HG02885 (cell line): ENCODE data around the gene RS1.

Experiments used
- ATAC-seq: cut with Tn5 transposase; IDR thresholded peaks from one replicate; pipeline ENCODE4 v1.9.1; 2021; ENCODE audit warnings: mild to moderate bottlenecking; ENCODE audit not compliant: unreplicated experiment, poor library complexity

The RS1 gene

GRCh38 chrX:18672008-18672407 is at the start of gene RS1:
RS1 (minus strand) TSS chrX:18672108; CDS start chrX:18672068, 40 bp downstream.
- ATAC-seq, result no peak

- ATAC-seq, result no peak
Measured at GRCh38 chrX:18719852-18720251, 47.9 kb upstream of the RS1 start.

- ATAC-seq, result no peak
Measured at GRCh38 chrX:18714910-18715309, 43.0 kb upstream of the RS1 start.

GRCh38 chrX:18709833-18710232 is 37.9 kb upstream of the RS1 start:
- ATAC-seq, result no peak

- ATAC-seq, result no peak
Measured at GRCh38 chrX:18707426-18708049, 35.6 kb upstream of the RS1 start, which contains the start of gene PPEF1. PPEF1 (plus strand) TSS chrX:18707645; CDS start chrX:18707781, 136 bp downstream.

GRCh38 chrX:18702362-18703195 is 30.7 kb upstream of the RS1 start:
- no peak for ATAC-seq

DNA sequence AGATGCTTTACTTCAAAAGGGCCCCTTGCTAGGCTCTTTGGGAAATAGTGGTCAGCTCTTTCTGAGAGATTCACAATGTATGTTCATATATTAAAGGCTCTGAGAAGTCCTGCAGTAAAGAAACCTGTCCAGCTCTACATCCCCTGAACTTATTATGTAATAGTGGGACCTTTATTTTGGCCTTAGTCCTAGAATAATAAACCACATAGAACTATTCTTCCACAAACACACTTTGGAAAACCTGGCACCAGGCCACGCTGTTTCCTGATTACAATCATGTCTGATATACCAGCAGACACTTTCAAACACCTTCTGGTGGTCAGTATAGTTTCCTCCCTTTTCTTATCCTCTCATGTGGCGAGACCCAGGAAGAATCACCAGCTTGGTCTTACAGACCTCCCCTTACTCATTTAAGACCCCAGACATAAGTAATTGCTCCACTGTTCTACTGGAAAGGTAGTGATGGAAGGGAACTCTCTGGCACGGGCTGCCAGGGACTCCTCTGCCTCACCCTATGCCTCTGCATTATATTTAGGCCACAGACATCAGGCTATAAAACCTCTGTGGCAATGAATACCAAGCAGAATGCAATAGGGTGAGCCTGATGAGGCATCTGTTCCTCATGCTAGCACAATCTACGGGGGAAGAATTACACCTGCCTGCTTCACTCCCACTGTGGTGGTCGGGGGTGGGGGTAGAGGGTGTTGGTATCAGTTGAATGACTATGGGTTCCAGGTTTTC is 29.9 kb upstream of the RS1 start:
- ATAC-seq, result no peak

GRCh38 chrX:18698737-18699650 is 27.1 kb upstream of the RS1 start:
- ATAC-seq, result no peak

- no peak for ATAC-seq
Measured at GRCh38 chrX:18696653-18697052, 24.7 kb upstream of the RS1 start.

- no peak for ATAC-seq
Measured at GRCh38 chrX:18692541-18692940, 20.6 kb upstream of the RS1 start.

- no peak for ATAC-seq
Measured at GRCh38 chrX:18691431-18691830, 19.5 kb upstream of the RS1 start.

DNA sequence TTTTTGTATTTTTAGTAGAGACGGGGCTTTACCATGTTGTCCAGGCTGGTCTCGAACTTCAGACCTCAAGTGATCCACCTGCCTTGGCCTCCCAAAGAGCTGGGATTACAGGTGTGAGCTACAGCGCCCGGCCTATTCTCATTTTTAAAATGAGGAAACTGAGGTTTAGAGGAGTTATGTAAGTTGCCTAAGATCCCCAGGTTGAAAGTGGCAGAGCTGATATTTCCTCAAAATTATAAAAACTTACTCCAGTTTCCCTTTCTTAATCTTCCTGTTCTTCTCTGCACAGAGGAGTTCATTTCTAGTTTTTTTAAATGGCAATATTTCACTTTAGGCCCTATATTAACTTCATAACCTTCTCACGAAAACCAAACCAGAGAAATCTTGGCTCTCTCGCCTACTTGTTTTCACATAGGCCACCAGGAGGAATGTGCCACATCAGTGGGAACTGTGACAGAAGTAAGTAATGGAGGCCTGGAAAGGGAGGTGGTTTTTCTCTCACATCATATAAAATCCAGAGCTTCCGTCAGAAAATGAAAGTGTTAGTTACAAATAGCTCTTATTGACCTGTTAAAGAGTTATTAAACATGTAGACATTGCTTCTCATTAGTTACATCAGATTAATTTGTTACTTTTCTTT is 16.1 kb upstream of the RS1 start:
- ATAC-seq, result no peak

GRCh38 chrX:18682979-18683387 is 11.1 kb upstream of the RS1 start:
- peak; percentile 48 for ATAC-seq

- ATAC-seq, result no peak
Measured at GRCh38 chrX:18681996-18682395, 10.1 kb upstream of the RS1 start.

DNA sequence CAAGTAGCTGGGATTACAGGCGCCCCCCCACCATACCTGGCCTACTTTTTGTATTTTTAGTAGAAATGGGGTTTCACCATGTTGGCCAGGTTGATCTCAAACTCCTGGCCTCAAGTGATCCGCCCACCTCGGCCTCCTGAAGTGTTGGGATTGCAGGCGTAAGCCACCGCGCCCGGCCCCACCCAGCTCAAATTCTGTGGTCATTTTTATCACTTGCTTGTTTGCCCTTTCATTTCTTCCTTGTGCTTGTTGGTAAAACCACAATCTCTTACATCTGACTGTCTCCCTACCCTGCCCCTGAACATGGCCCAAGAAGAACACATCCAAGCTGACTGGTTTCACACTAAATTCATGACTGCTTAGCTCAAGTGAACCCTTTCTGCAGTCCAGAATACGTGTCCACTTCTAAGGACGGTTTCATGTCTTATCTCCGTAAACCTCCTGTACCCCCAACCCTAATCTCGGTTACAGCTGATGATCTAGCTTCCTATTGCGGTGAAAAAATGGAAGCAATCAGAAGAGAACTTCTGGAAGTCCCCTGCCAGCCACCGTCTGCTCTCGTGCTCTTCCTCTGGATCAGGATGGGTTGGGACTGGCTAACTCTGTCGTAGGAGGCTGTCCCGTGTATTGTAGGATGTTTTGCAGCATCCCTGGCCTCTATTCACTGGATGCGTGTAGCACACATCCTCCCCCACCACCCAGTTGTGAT is 5.4 kb upstream of the RS1 start:
- ATAC-seq, result no peak

DNA sequence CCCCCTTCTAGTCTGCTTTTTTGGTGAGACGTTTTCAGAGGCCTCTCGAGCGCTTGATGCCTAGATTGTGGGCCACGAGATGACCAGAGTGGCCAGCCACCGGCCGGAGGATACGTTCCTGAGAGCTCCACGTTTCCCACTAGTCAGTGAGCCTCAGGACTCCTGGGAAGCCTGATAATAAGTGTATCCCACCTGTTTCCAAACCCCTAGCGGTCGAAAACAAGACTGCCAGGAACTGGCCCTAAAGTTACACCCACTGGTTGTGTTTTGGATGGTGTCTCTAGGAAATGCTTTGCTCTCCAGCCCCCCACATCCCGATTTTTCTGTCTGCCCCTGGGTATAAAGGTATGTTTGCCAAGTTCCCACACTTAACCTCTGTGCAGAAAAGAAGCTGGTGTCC is 4.6 kb upstream of the RS1 start:
- ATAC-seq, result no peak

DNA sequence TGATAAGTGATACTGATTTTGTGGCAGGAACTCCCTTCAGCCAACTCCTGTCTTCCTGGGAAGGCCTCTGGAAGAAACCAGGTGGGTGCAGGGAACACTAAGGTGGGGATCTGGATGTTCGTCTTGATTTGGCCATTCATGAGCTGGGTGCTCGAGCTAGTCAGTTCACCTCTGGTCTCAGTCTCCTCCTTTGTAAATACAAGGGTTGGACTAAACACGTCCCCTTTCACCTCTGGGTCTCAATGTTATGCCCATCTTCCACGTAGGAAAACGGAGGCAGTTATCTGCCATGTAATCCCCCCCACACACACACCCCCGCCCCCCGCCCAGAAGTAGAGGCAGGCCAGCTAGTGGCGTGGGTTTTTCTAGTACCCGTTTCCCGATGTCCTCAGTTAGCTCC is 4.1 kb upstream of the RS1 start:
- ATAC-seq, result no peak

DNA sequence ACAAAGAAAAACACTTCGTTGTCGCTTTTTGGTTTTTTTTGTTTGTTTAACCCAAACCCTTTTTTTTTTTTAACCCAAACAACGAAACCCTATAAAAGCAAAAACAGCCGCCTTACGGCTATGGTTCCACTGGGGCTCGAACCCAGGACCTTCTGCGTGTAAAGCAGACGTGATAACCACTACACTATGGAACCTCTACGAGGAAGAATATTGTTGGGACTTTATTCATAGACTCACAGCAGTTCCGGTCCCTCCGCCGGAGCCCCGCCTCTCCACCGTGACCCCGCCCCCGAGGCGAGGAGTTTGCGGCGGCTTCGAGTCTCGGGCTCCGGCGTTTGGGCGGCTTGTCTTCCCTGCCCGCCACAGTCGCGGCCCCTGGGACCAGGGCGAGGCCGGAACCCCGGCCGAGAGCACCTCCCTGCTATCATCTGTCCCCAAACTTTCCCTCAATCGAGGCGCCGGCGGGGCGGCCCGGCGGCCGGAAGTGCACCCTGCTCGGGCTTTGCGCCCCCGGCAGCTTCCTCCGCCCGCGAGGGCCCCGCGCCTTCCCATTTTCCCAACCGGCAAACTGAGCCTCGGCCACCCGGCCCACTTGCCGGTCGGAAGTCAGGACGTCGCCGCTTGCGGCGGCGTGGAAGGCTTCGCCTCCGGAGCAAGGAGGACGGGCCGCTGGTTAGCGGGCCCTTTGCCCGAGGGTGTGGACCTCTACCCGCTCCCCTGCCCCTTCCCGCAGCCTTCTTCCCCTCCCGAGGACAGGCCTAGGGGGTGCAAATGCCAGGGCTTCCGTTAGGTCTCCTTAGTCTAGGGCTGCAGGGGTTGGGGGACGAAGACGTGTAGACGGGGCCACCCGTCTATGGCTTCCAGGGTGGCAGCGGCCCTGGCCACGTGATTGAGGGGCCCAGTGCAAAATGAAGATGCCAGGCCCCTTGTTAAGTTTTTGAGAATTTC is 3.2 kb upstream of the RS1 start:
- ATAC-seq, result peak; percentile 78
